Uterus (tissue), 4 donors: ENCODE measurements around the gene ISYNA1. TPM values are rescaled to one million over a fixed set of nuclear protein-coding genes. Genes with fewer than 3 reads are reported as not detected.

ENCODE experiments used
- DNase-seq, 2 donors: peaks; one replicate each; pipeline ENCODE4 v3.0.0-alpha.2; 2019 to 2020
- H3K27ac ChIP-seq, 2 donors: fragments of 200-600 bp; sonication (generic); 1 replicate in 1 of 2; 2 replicates in 1 of 2; pipeline ENCODE4 v1.5.1; 2016 to 2018
- H3K27me3 ChIP-seq, 2 donors: fragments of 200-600 bp; sonication (generic); one replicate each; pipeline ENCODE4 v1.5.1; 2018 to 2019; ENCODE audit warnings: control low read depth in 1 of 2
- H3K36me3 ChIP-seq, 2 donors: fragments of 200-600 bp; sonication (generic); one replicate each; pipeline ENCODE4 v1.5.1; 2019; ENCODE audit warnings: control low read depth in 1 of 2
- H3K4me1 ChIP-seq, 2 donors: fragments of 200-600 bp; sonication (generic); one replicate each; pipeline ENCODE4 v1.5.1; 2018 to 2019; ENCODE audit warnings: control low read depth in 1 of 2
- H3K4me3 ChIP-seq, 2 donors: fragments of 200-600 bp; sonication (generic); 1 replicate in 1 of 2; 2 replicates in 1 of 2; pipeline ENCODE4 v1.5.1; 2018 to 2019; ENCODE audit warnings: mild to moderate bottlenecking in 1 of 2
- H3K9me3 ChIP-seq, 2 donors: fragments of 200-600 bp; sonication (generic); one replicate each; pipeline ENCODE4 v1.5.1; 2019; ENCODE audit warnings: control low read depth in 1 of 2
- CTCF ChIP-seq, 4 experiments: fragments of 200-600 bp in 2 of 4; fragments of 450-650 bp in 2 of 4; sonication (generic) in 2 of 4; IDR thresholded peaks; one replicate each; pipeline ENCODE4 v1.5.1; 2016 to 2019; ENCODE audit warnings: antibody characterized with exemption in 4 of 4, mild to moderate bottlenecking in 2 of 4, moderate library complexity in 1 of 4
- POLR2A ChIP-seq, 2 donors: fragments of 450-650 bp; IDR thresholded peaks; one replicate each; pipeline ENCODE4 v1.6.1; 2016; ENCODE audit warnings: antibody characterized with exemption in 2 of 2, mild to moderate bottlenecking in 1 of 2, moderate library complexity in 1 of 2
- intact Hi-C: fragments of 100-400 bp; cut with DNase I; formaldehyde crosslinking; loops from one replicate; pipeline ENCODE4 v1.15.1; 2023; ENCODE audit warnings: low total_unique reads
- total RNA-seq, 4 donors: library from RNA; depleted of rRNA in 3 of 4; stranded (reverse); fragments of >200 nt in 3 of 4; gene quantifications; one replicate each; pipeline versions ENCODE4 v1.1.0 to v1.2.4, GENCODE V29; 2014 to 2023
- donor health status: DM: yes; HTN: yes; CAD: no.

ISYNA1 gene
- total RNA-seq, 4 donors from 2014 or later, result 56.8 to 152 (median 106) TPM

GRCh38 chr19:18473003-18473705 is 35.2 kb upstream of the ISYNA1 start:
- H3K27me3 ChIP-seq, result no peaks in the 10 kb centered on the region
- H3K9me3 ChIP-seq, result no peaks in the 10 kb centered on the region
- intact Hi-C loops, result no loop called here
- no peaks in the 10 kb centered on the region for H3K36me3 ChIP-seq
- no peak for TF ChIP-seq CTCF (IDR thresholded peaks at IDR 0.05)
- TF ChIP-seq POLR2A (IDR thresholded peaks at IDR 0.05), result no peak
- no peak for DNase-seq
- H3K4me3 ChIP-seq, result no peak overlapping the region
- peak overlapping the region in 1 of 2 donors; percentile 7 for H3K27ac ChIP-seq
- H3K4me1 ChIP-seq, result peaks cover 0 to 11% of the 10 kb centered on the region in 2 donors

GRCh38 chr19:18470787-18471186 is 32.9 kb upstream of the ISYNA1 start:
- no peak for TF ChIP-seq CTCF (IDR thresholded peaks at IDR 0.05)
- TF ChIP-seq POLR2A (IDR thresholded peaks at IDR 0.05), result no peak
- Histone ChIP-seq H3K27ac (peak overlapping the region in 1 of 2 donors; percentile 0), H3K4me1 (peaks cover 0 to 11% of the 10 kb centered on the region in 2 donors), H3K4me3 (no peak overlapping the region), H3K36me3 (no peaks in the 10 kb centered on the region), H3K9me3 (no peaks in the 10 kb centered on the region), H3K27me3 (no peaks in the 10 kb centered on the region)
- intact Hi-C loops, result no loop called here
- no peak for DNase-seq

GRCh38 chr19:18469069-18469846 is 31.3 kb upstream of the ISYNA1 start:
- Histone ChIP-seq H3K36me3 (no peaks in the 10 kb centered on the region), H3K27ac (peak overlapping the region; percentile 0 to 44), H3K27me3 (no peaks in the 10 kb centered on the region), H3K4me1 (peaks cover 10 to 25% of the 10 kb centered on the region in 2 donors), H3K9me3 (no peaks in the 10 kb centered on the region), H3K4me3 (no peak overlapping the region)
- TF ChIP-seq CTCF (IDR thresholded peaks at IDR 0.05) (peak; percentile 53 to 72 (median 66)), POLR2A (IDR thresholded peaks at IDR 0.05) (no peak)
- intact Hi-C loops, result no loop called here
- peak; percentile 65 to 67 for DNase-seq

GRCh38 chr19:18468517-18468916 is 30.6 kb upstream of the ISYNA1 start:
- Histone ChIP-seq H3K4me3 (no peak overlapping the region), H3K4me1 (peaks cover 10 to 27% of the 10 kb centered on the region in 2 donors), H3K27ac (peak overlapping the region in 1 of 2 donors; percentile 22), H3K36me3 (no peaks in the 10 kb centered on the region), H3K27me3 (no peaks in the 10 kb centered on the region), H3K9me3 (no peaks in the 10 kb centered on the region)
- TF ChIP-seq POLR2A (IDR thresholded peaks at IDR 0.05), result no peak
- no peak for TF ChIP-seq CTCF (IDR thresholded peaks at IDR 0.05)
- DNase-seq, result no peak
- intact Hi-C loops, result no loop called here

- intact Hi-C loops, result no loop called here
- Histone ChIP-seq H3K27me3 (no peaks in the 10 kb centered on the region), H3K27ac (peak overlapping the region in 1 of 2 donors; percentile 22), H3K36me3 (no peaks in the 10 kb centered on the region), H3K4me3 (no peak overlapping the region), H3K4me1 (peaks cover 10 to 27% of the 10 kb centered on the region in 2 donors), H3K9me3 (no peaks in the 10 kb centered on the region)
- no peak for DNase-seq
- no peak for TF ChIP-seq POLR2A (IDR thresholded peaks at IDR 0.05)
- no peak for TF ChIP-seq CTCF (IDR thresholded peaks at IDR 0.05)
Measured at GRCh38 chr19:18467978-18468377, 30.0 kb upstream of the ISYNA1 start.
